IPS-18c (cell line): ENCODE measurements around the gene LRRC8E.

Source experiments
- H3K4me3 ChIP-seq: 2 replicates; pipeline ENCODE4 v1.7.0; 2013; ENCODE audit warnings: low read depth, mild to moderate bottlenecking, low read length, moderate library complexity; ENCODE audit not compliant: insufficient read depth
- H3K9me3 ChIP-seq: one replicate; pipeline ENCODE4 v1.6.1; 2013; ENCODE audit warnings: mild to moderate bottlenecking, low read length, moderate library complexity; ENCODE audit not compliant: control insufficient read depth, insufficient read depth

LRRC8E gene

GRCh38 chr19:7863157-7863970 is 24.9 kb upstream of the LRRC8E start:
- H3K4me3 ChIP-seq = peak overlapping the region; percentile 49

GRCh38 chr19:7863971-7864689 is 24.2 kb upstream of the LRRC8E start:
- Histone ChIP-seq H3K4me3 (no peak overlapping the region), H3K9me3 (peaks cover 2% of the 10 kb centered on the region)

More at GRCh38 chr19:7863157-7863970, 24.9 kb upstream of the LRRC8E start:
- peaks cover 2% of the 10 kb centered on the region for H3K9me3 ChIP-seq

GRCh38 chr19:7864690-7865074 is 23.6 kb upstream of the LRRC8E start:
- H3K4me3 ChIP-seq = no peak overlapping the region
- H3K9me3 ChIP-seq = peaks cover 2% of the 10 kb centered on the region

- no peak overlapping the region for H3K4me3 ChIP-seq
Measured at GRCh38 chr19:7865262-7865911, 22.9 kb upstream of the LRRC8E start.

GRCh38 chr19:7866399-7867091 is 21.8 kb upstream of the LRRC8E start:
- Histone ChIP-seq H3K4me3 (no peak overlapping the region), H3K9me3 (peaks cover 2% of the 10 kb centered on the region)

More at GRCh38 chr19:7865262-7865911, 22.9 kb upstream of the LRRC8E start:
- peaks cover 2% of the 10 kb centered on the region for H3K9me3 ChIP-seq

- Histone ChIP-seq H3K9me3 (peaks cover 2% of the 10 kb centered on the region), H3K4me3 (no peak overlapping the region)
Measured at GRCh38 chr19:7867092-7867844, 21.0 kb upstream of the LRRC8E start.

- peak overlapping the region; percentile 58; the same call in 1 of the 2 replicates for H3K4me3 ChIP-seq
- peaks cover 2% of the 10 kb centered on the region for H3K9me3 ChIP-seq
Measured at GRCh38 chr19:7868326-7868670, 20.0 kb upstream of the LRRC8E start.

GRCh38 chr19:7868671-7869452 is 19.4 kb upstream of the LRRC8E start:
- Histone ChIP-seq H3K9me3 (no peaks in the 10 kb centered on the region), H3K4me3 (peak overlapping the region; percentile 58)

GRCh38 chr19:7869453-7869909 is 18.8 kb upstream of the LRRC8E start:
- peak overlapping the region; percentile 58 for H3K4me3 ChIP-seq
- H3K9me3 ChIP-seq = no peaks in the 10 kb centered on the region

- H3K9me3 ChIP-seq = no peaks in the 10 kb centered on the region
- H3K4me3 ChIP-seq = peak overlapping the region; percentile 58
Measured at GRCh38 chr19:7869910-7870511, 18.3 kb upstream of the LRRC8E start.

GRCh38 chr19:7870571-7871436 is 17.5 kb upstream of the LRRC8E start:
- H3K4me3 ChIP-seq = no peak overlapping the region; the same call in 1 of the 2 replicates
- H3K9me3 ChIP-seq = no peaks in the 10 kb centered on the region

- Histone ChIP-seq H3K4me3 (peak overlapping the region; percentile 37; the same call in 1 of the 2 replicates), H3K9me3 (no peaks in the 10 kb centered on the region)
Measured at GRCh38 chr19:7871437-7872305, 16.6 kb upstream of the LRRC8E start.

- peak overlapping the region; percentile 72; the same call in 1 of the 2 replicates for H3K4me3 ChIP-seq
- no peaks in the 10 kb centered on the region for H3K9me3 ChIP-seq
Measured at GRCh38 chr19:7872306-7873204, 15.8 kb upstream of the LRRC8E start.
